GM23338 (cell line): ENCODE results near the gene DLG3. TPM values are rescaled to one million over a fixed set of nuclear protein-coding genes. Genes with fewer than 3 reads are reported as not detected.

Experiments used
- ATAC-seq: fragments of 200-7000 bp; cut with Tn5 transposase; 3 replicates; pipeline ENCODE4 v1.9.1; 2020
- DNase-seq: peaks from one replicate; pipeline ENCODE4 v3.0.0-alpha.2; 2015; ENCODE audit warnings: low spot score
- H2AFZ ChIP-seq: fragments of 200-600 bp; sonication (generic); 2 replicates; pipeline ENCODE4 v1.8.0; 2016; ENCODE audit warnings: antibody characterized with exemption, mild to moderate bottlenecking, moderate library complexity
- H3F3A ChIP-seq: fragments of 200-600 bp; sonication (generic); replicated peaks from 2 replicates; pipeline ENCODE4 v1.8.0; 2017; ENCODE audit warnings: antibody characterized with exemption, mixed run types, low read depth
- H3K27ac ChIP-seq: fragments of 200-600 bp; sonication (generic); 2 replicates; pipeline ENCODE4 v1.6.1; 2016; ENCODE audit warnings: low read depth
- H3K27me3 ChIP-seq: fragments of 200-600 bp; sonication (generic); 2 replicates; pipeline ENCODE4 v1.8.0; 2016; ENCODE audit warnings: mild to moderate bottlenecking, mixed run types, moderate library complexity; ENCODE audit not compliant: insufficient read depth
- H3K36me3 ChIP-seq: fragments of 200-600 bp; sonication (generic); 2 replicates; pipeline ENCODE4 v1.8.0; 2016; ENCODE audit warnings: mild to moderate bottlenecking; ENCODE audit not compliant: insufficient read depth
- H3K4me1 ChIP-seq: fragments of 200-600 bp; sonication (generic); 2 replicates; pipeline ENCODE4 v1.8.0; 2016; ENCODE audit warnings: mild to moderate bottlenecking, moderate library complexity; ENCODE audit not compliant: insufficient read depth
- H3K4me2 ChIP-seq: fragments of 200-600 bp; sonication (generic); 2 replicates; pipeline ENCODE4 v1.7.1; 2017; ENCODE audit warnings: mixed run types
- H3K4me3 ChIP-seq: fragments of 200-600 bp; sonication (generic); 2 replicates; pipeline ENCODE4 v1.6.1; 2016; ENCODE audit warnings: mixed run types
- H3K79me2 ChIP-seq: fragments of 200-600 bp; sonication (generic); replicated peaks from 2 replicates; pipeline ENCODE4 v1.8.0; 2017; ENCODE audit warnings: mild to moderate bottlenecking; ENCODE audit not compliant: insufficient read depth
- H3K9me2 ChIP-seq: fragments of 200-600 bp; sonication (generic); 2 replicates; pipeline ENCODE4 v1.8.0; 2017; ENCODE audit not compliant: insufficient read depth
- H4K20me1 ChIP-seq: fragments of 200-600 bp; sonication (generic); replicated peaks from 2 replicates; pipeline ENCODE4 v1.8.0; 2017; ENCODE audit warnings: mild to moderate bottlenecking; ENCODE audit not compliant: insufficient read depth
- H3K27ac Mint-ChIP-seq: 2 replicates; pipeline ENCODE4 v1.8.0; 2020; ENCODE audit warnings: inconsistent platforms, mild to moderate bottlenecking, moderate library complexity, mixed read lengths
- H3K27me3 Mint-ChIP-seq: 3 replicates; pipeline ENCODE4 v1.8.0; 2022; ENCODE audit warnings: low read depth, mild to moderate bottlenecking, moderate library complexity, mixed read lengths, inconsistent platforms; ENCODE audit not compliant: insufficient read depth, poor library complexity
- H3K36me3 Mint-ChIP-seq: 3 replicates; pipeline ENCODE4 v1.8.0; 2021; ENCODE audit warnings: low read depth, mild to moderate bottlenecking, inconsistent platforms, moderate library complexity, mixed read lengths
- H3K4me1 Mint-ChIP-seq: 3 replicates; pipeline ENCODE4 v1.8.0; 2020; ENCODE audit warnings: mild to moderate bottlenecking, inconsistent platforms, mixed read lengths
- H3K4me3 Mint-ChIP-seq: 3 replicates; pipeline ENCODE4 v1.8.0; 2021; ENCODE audit warnings: moderate library complexity, mild to moderate bottlenecking, inconsistent platforms, mixed read lengths
- H3K9me3 Mint-ChIP-seq: 3 replicates; pipeline ENCODE4 v1.8.0; 2020; ENCODE audit warnings: moderate library complexity, mild to moderate bottlenecking, inconsistent platforms, mixed read lengths
- EZH2 ChIP-seq: fragments of 200-600 bp; sonication (generic); IDR thresholded peaks from one replicate; pipeline ENCODE4 v1.8.0; 2017; ENCODE audit warnings: antibody characterized with exemption, mild to moderate bottlenecking, low read depth; ENCODE audit not compliant: unreplicated experiment
- polyA plus RNA-seq: library from polyadenylated mRNA; unstranded; fragments of >200 nt; fragmentation: Nextera tagmentation; extraction: Ambion mirVana; gene quantifications from 2 replicates; pipeline ENCODE4 v1.2.1, GENCODE V29; 2016
- total RNA-seq: library from RNA; depleted of rRNA; stranded (reverse); fragments of >200 nt; shearing (Covaris generic); gene quantifications from 2 replicates; pipeline ENCODE4 v1.2.3, GENCODE V29; 2014
- TF ChIP-seq, protein P1 (sequence below): IDR thresholded peaks from 2 replicates; pipeline ENCODE4 v1.6.1; 2016; ENCODE audit warnings: antibody characterized with exemption
- TF ChIP-seq, protein P2 (sequence below), 2 experiments: fragments of 200-600 bp in 1 of 2; sonication (generic) in 1 of 2; conservative IDR thresholded peaks; 2 replicates each; pipeline versions ENCODE4 v1.5.1 to v1.6.1; 2016 to 2017; ENCODE audit warnings: antibody characterized with exemption in 2 of 2, low read depth in 2 of 2, mild to moderate bottlenecking in 2 of 2, moderate library complexity in 1 of 2
- TF ChIP-seq, protein P3 (sequence below): fragments of 250-450 bp; sonication (Bioruptor Pico); IDR thresholded peaks from 2 replicates; pipeline ENCODE4 v1.5.0; 2020; ENCODE audit warnings: mild to moderate bottlenecking, moderate library complexity

Gene DLG3
- total and polyA plus RNA-seq, 2 experiments from 2014 or later, result 13.0 to 61.8 TPM

DNA sequence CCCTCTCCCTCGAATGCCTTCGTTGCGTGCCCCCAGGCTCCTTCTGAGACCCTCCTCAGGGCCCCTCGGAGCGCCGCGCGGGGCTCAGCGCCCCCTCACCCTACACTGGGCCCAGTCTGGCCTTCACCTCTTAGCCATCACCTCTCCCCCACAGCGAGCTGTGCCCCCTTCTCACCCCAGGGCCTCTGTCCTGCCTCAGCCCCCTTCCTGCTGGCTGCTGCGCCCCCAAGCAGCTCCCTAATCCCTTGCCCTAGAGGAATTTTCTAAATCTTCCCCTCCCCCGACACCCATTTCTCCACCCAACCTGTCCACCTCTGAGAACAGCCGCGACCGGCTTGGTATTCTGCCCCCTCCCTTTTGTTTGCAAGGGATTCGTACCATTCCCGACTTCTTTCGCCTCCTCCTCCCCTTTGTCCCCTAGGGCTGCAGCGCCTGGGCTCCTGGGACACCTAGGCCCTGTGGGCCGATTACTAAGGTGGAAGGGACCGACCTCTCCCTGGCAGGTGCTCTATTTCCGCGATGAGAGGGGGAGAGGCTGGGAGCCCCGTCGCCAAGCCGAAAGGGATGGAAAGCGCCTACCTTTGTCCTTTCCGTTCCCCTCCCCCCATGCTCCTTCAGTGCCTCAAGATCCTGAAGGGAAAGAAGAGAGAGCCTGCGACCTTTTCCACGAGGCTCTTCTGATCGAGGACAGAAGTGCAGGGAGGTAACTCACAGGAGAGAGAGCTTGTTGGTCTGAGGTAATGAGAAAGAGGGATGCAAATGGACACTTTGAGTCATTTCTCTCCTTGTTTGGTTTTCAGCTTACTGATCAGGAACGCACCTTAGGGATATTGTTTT, 10.9 kb downstream of the DLG3 start:
- H3K9me2 ChIP-seq, result no peaks in the 10 kb centered on the region
- H3K27ac ChIP-seq, result peak overlapping the region; percentile 95
- peaks cover 17% of the 10 kb centered on the region; the same call in 1 of the 2 replicates for H3K4me1 ChIP-seq
- Mint-ChIP-seq H3K27ac (peak overlapping the region; percentile 96), H3K9me3 (no peaks in the 10 kb centered on the region; the same call in 2 of the 3 replicates), H3K36me3 (peaks cover 25% of the 10 kb centered on the region), H3K4me3 (peak overlapping the region; percentile 95), H3K4me1 (peaks cover 45% of the 10 kb centered on the region), H3K27me3 (peaks cover 6% of the 10 kb centered on the region)
- H3K4me3 ChIP-seq, result peak overlapping the region; percentile 82
- no peaks in the 10 kb centered on the region for H3F3A ChIP-seq
- H4K20me1 ChIP-seq, result peaks cover 20% of the 10 kb centered on the region
- TF ChIP-seq EZH2, result no peak
- H3K4me2 ChIP-seq, result peak overlapping the region; percentile 90
- H3K36me3 ChIP-seq, result peaks cover 7% of the 10 kb centered on the region; the same call in 1 of the 2 replicates
- ATAC-seq (peak; percentile 13), DNase-seq (peak; percentile 65)
- H3K27me3 ChIP-seq, result no peaks in the 10 kb centered on the region
- H2AFZ ChIP-seq, result no peak overlapping the region
- peaks cover 54% of the 10 kb centered on the region for H3K79me2 ChIP-seq

DNA sequence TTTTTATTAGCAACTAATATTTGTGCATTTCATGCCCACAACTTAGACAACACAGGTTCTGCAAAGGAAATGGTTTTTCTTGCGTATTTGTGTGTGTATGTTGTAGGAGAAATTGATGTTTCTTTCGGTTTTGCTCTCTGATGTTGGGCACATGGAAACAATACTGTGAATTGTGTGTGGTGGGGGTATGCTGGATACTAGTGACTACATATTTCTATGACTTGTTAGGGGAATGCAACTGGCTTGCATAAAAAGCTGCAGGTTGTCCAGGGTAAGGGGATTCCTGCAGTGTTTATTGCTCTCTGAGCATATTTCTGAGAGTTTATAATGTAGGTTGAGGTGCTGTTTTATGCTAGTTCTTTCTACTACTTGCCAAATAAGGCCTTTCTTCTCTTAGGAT, 11.6 kb downstream of the DLG3 start:
- Mint-ChIP-seq H3K4me1 (peaks cover 46% of the 10 kb centered on the region), H3K27ac (no peak overlapping the region; the same call in 1 of the 2 replicates), H3K9me3 (no peaks in the 10 kb centered on the region; the same call in 2 of the 3 replicates), H3K4me3 (peak overlapping the region; percentile 95), H3K27me3 (peaks cover 4% of the 10 kb centered on the region), H3K36me3 (peaks cover 32% of the 10 kb centered on the region)
- Histone ChIP-seq H3K4me3 (peak overlapping the region; percentile 82), H3K79me2 (peaks cover 61% of the 10 kb centered on the region), H3F3A (no peaks in the 10 kb centered on the region), H3K27ac (peak overlapping the region; percentile 95; the same call in 1 of the 2 replicates), H3K36me3 (peaks cover 7% of the 10 kb centered on the region; the same call in 1 of the 2 replicates), H2AFZ (no peak overlapping the region), H4K20me1 (peaks cover 27% of the 10 kb centered on the region), H3K27me3 (no peaks in the 10 kb centered on the region), H3K9me2 (no peaks in the 10 kb centered on the region), H3K4me1 (peaks cover 17% of the 10 kb centered on the region; the same call in 1 of the 2 replicates), H3K4me2 (peak overlapping the region; percentile 90)
- DNase-seq (no peak), ATAC-seq (no peak)
- TF ChIP-seq, protein P1, sequence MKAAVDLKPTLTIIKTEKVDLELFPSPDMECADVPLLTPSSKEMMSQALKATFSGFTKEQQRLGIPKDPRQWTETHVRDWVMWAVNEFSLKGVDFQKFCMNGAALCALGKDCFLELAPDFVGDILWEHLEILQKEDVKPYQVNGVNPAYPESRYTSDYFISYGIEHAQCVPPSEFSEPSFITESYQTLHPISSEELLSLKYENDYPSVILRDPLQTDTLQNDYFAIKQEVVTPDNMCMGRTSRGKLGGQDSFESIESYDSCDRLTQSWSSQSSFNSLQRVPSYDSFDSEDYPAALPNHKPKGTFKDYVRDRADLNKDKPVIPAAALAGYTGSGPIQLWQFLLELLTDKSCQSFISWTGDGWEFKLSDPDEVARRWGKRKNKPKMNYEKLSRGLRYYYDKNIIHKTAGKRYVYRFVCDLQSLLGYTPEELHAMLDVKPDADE, result no peak
- no peak for TF ChIP-seq EZH2
- TF ChIP-seq, protein P2, sequence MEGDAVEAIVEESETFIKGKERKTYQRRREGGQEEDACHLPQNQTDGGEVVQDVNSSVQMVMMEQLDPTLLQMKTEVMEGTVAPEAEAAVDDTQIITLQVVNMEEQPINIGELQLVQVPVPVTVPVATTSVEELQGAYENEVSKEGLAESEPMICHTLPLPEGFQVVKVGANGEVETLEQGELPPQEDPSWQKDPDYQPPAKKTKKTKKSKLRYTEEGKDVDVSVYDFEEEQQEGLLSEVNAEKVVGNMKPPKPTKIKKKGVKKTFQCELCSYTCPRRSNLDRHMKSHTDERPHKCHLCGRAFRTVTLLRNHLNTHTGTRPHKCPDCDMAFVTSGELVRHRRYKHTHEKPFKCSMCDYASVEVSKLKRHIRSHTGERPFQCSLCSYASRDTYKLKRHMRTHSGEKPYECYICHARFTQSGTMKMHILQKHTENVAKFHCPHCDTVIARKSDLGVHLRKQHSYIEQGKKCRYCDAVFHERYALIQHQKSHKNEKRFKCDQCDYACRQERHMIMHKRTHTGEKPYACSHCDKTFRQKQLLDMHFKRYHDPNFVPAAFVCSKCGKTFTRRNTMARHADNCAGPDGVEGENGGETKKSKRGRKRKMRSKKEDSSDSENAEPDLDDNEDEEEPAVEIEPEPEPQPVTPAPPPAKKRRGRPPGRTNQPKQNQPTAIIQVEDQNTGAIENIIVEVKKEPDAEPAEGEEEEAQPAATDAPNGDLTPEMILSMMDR (conservative IDR thresholded peaks at IDR 0.05; ENCODE audit: low read depth in 2 of 2), result no peak
- TF ChIP-seq, protein P3, sequence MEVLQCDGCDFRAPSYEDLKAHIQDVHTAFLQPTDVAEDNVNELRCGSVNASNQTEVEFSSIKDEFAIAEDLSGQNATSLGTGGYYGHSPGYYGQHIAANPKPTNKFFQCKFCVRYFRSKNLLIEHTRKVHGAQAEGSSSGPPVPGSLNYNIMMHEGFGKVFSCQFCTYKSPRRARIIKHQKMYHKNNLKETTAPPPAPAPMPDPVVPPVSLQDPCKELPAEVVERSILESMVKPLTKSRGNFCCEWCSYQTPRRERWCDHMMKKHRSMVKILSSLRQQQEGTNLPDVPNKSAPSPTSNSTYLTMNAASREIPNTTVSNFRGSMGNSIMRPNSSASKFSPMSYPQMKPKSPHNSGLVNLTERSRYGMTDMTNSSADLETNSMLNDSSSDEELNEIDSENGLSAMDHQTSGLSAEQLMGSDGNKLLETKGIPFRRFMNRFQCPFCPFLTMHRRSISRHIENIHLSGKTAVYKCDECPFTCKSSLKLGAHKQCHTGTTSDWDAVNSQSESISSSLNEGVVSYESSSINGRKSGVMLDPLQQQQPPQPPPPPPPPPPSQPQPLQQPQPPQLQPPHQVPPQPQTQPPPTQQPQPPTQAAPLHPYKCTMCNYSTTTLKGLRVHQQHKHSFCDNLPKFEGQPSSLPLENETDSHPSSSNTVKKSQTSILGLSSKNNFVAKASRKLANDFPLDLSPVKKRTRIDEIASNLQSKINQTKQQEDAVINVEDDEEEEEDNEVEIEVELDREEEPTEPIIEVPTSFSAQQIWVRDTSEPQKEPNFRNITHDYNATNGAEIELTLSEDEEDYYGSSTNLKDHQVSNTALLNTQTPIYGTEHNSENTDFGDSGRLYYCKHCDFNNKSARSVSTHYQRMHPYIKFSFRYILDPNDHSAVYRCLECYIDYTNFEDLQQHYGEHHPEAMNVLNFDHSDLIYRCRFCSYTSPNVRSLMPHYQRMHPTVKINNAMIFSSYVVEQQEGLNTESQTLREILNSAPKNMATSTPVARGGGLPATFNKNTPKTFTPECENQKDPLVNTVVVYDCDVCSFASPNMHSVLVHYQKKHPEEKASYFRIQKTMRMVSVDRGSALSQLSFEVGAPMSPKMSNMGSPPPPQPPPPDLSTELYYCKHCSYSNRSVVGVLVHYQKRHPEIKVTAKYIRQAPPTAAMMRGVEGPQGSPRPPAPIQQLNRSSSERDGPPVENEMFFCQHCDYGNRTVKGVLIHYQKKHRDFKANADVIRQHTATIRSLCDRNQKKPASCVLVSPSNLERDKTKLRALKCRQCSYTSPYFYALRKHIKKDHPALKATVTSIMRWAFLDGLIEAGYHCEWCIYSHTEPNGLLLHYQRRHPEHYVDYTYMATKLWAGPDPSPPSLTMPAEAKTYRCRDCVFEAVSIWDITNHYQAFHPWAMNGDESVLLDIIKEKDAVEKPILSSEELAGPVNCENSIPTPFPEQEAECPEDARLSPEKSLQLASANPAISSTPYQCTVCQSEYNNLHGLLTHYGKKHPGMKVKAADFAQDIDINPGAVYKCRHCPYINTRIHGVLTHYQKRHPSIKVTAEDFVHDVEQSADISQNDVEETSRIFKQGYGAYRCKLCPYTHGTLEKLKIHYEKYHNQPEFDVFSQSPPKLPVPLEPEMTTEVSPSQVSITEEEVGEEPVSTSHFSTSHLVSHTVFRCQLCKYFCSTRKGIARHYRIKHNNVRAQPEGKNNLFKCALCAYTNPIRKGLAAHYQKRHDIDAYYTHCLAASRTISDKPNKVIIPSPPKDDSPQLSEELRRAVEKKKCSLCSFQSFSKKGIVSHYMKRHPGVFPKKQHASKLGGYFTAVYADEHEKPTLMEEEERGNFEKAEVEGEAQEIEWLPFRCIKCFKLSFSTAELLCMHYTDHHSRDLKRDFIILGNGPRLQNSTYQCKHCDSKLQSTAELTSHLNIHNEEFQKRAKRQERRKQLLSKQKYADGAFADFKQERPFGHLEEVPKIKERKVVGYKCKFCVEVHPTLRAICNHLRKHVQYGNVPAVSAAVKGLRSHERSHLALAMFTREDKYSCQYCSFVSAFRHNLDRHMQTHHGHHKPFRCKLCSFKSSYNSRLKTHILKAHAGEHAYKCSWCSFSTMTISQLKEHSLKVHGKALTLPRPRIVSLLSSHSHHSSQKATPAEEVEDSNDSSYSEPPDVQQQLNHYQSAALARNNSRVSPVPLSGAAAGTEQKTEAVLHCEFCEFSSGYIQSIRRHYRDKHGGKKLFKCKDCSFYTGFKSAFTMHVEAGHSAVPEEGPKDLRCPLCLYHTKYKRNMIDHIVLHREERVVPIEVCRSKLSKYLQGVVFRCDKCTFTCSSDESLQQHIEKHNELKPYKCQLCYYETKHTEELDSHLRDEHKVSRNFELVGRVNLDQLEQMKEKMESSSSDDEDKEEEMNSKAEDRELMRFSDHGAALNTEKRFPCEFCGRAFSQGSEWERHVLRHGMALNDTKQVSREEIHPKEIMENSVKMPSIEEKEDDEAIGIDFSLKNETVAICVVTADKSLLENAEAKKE (CRISPR knock-in tag), result no peak
